HG02798 (cell line): ENCODE results near the gene PPY.
"Not testable (repeated sequence)": the region's sequence is repeated elsewhere in the genome, so short reads cannot be mapped to it uniquely, and the experiment has no call there.

Experiments
- ATAC-seq: cut with Tn5 transposase; IDR thresholded peaks from one replicate; pipeline ENCODE4 v1.9.1; 2021; ENCODE audit warnings: mild to moderate bottlenecking; ENCODE audit not compliant: unreplicated experiment, poor library complexity

Gene PPY

DNA sequence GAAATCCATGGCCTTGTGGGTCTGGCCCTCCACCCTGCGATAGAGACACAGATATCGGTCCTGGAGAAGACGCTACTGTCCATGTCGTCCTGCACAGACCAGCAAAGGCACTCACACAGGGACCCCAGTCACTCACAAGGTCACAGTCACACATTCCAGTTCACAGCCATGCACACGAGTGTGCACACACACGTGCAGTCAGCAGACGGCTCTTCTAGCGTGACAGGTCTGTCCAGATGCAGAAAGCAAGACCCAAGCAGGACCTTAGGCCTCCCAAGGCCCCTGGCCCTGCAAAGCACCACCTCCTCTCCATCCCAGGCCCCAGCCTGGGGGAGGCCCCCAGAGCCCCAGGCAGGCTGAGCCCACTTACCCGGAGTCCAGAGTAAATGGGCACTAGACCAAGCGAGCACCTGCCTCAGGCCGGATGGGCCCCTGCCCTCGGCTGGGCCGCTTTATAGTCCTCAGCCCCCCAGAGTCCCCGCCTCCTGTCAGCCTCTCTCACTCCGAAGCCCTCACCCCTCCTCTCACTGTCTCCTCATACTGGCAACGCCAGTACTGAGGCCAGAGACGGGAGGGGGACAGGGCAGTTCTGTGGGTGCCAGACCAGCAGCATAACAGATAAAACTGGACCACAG lies at the start of gene PPY:
TSS of gene PPY (minus strand) at position 426 of the 635 bp plus-strand sequence. CDS start 822 bp downstream, outside the sequence.
- ATAC-seq, result no peak

DNA sequence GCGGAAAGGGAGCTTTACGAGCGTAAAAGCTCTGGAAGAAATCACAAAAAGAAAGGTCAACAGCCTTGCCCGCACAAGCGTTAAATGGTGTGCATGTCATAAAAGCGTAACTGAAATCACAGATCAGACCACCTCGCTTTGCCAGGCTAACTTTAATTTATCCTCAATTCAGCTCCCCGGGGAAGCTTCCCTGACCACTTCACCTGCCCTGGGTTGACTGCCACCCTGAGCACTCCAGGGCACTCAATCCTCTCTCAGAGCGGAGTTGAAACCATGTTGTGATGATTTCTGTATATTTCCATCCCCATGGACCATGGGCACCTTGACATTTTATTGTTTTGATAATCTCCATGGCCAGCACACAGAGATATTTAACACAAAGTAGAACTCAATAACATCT lies 46.0 kb upstream of the PPY start:
- no peak for ATAC-seq

GRCh38 chr17:43987131-43988021 lies 45.1 kb upstream of the PPY start:
- no peak for ATAC-seq

- ATAC-seq, result no peak
Measured at GRCh38 chr17:43986225-43986981, 44.1 kb upstream of the PPY start.

GRCh38 chr17:43984521-43984920 lies 42.2 kb upstream of the PPY start:
- no peak for ATAC-seq

GRCh38 chr17:43983515-43984411 lies 41.5 kb upstream of the PPY start:
- ATAC-seq, result no peak

- no peak for ATAC-seq
Measured at GRCh38 chr17:43983196-43983514, 40.9 kb upstream of the PPY start.

GRCh38 chr17:43982171-43982570 lies 39.9 kb upstream of the PPY start:
- no peak for ATAC-seq

DNA sequence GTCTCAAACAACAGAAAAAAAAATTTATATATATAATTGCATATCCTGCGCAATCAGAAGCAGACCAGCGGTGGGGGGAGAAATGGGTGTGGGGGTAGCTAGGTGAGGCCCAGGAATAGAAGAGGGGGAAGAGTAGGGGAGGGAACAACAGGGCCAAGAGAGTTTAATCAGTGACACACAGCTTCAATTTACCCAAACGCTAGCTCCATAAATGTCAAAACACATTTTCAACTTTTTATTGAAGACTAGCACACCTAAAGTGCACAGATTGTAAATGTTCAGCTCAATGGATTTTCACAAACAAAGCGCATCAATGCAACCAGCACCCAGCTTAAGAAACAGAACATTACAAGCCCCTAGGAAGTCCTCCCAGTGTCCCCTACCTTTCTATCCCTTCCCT lies 37.4 kb upstream of the PPY start:
- ATAC-seq, result no peak

DNA sequence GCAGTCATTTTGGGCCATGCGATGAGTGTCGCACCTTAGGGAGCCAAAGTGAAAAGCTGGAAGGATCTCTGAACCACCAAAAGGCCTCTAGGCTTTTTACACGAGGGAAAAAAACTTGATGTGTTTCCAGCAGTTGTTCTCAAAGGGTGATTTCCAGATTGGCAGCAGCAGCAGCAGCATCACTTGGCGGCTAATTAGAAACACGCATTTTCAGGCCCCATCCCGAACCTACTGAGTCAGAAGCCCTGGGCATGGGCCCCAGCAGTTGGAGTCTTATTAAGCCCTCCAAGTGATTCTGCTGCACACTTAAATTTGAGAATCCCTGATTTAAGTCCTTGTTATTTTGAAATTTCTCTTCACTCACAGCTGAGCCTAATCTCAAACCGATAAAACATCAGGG lies 36.7 kb upstream of the PPY start:
- no peak for ATAC-seq

DNA sequence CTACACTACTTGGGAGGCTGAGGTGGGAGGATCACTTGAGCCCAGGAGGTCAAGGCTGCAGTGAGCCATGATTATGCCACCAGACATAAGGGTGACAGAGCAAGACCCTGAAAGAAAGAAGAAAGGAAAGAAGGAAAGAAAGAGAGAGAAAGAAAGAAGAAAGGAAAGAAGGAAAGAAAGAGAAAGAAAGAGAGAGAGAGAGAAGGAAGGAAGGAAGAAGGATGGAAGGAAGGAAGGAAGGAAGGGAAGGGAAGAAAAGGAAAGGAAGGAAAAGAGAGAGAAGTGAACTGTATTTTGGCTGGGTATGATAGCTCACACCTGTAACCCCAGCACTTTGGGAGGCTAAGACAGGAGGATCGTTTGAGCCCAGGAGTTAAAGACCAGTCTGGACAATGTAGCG lies 35.8 kb upstream of the PPY start:
- ATAC-seq, result no peak

DNA sequence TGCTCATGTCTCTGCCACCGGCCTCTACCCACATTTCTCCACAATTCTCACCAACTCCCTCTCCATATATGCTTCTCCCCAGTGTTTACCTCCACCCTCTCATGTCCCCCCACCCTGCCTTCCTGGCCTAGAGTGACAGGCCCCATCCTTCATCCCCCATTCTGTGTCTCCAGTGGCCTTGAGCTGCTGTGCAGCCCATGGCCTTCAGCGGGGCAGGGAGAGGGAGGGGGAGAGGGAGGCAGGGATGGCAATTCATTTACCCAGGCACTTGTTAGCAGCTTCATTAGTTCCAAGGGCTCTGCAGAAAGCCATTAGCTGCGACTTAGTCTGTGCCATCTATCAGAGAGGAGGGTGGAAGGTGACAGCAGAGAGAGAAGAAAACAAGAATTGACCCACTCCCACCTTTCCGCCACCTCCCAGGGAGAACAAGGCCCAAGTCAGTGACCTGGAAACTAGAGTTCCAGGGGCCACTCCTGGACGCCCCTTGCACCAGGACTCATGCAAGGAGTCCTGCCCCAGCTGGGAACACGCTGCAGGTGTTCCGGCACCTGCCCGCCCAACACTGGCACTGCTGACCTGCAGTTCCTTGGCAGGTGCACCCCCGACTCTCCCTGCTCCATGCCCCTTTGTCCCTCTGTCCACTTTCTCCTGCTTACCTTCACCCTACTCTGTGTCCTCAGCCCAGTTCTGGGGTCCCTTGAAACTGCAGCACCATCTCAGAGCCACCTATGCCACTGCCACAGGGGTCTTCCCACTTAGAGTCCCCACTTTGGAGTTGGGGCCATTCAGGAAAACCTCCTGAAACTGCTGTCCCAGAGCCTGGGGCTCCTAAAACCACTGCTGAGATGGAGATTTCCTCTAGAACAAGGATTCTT lies 34.9 kb upstream of the PPY start:
- no peak for ATAC-seq

- no peak for ATAC-seq
Measured at GRCh38 chr17:43975898-43976297, 33.6 kb upstream of the PPY start.

DNA sequence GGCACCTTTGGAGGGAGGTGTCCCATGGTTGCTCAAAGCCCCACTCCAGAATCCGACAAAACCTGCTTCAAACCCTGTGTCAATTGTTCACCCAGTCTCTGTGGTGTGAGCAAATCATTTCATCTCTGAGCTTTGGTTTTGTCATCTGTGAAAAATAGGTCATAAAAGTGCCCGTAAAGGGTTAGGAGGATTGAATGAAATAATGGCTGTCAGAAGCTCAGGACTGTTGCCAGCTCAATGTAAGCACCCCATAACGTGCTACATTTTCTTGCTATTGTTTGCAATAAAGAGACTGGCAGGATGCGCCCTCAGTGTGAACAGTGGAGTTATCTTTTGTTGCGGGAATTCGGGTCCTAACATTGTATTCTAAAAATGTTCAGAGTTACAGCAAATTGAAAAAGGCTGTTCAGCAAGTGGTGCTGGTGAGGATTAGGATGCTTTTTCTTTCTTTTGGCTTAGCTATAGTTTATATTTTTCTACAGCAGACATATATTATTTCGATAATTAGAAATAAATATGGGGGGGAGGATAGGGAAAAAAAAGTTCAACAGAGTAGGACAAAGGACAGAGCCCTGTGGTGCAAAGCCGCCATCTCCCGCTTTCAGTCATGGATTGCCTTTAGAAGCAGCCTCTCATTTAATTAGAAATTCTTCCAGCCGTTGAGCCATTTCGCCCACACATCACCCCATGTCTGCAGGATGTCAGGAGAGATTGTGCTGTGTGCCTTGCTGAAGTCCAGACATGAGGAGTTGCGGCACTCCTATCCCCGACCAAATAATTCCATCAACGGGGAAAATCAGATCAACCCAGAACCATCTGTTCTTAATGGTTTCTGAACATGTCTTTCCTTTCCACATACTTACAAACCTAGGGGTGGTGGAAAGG lies 32.3 kb upstream of the PPY start:
- no peak for ATAC-seq

DNA sequence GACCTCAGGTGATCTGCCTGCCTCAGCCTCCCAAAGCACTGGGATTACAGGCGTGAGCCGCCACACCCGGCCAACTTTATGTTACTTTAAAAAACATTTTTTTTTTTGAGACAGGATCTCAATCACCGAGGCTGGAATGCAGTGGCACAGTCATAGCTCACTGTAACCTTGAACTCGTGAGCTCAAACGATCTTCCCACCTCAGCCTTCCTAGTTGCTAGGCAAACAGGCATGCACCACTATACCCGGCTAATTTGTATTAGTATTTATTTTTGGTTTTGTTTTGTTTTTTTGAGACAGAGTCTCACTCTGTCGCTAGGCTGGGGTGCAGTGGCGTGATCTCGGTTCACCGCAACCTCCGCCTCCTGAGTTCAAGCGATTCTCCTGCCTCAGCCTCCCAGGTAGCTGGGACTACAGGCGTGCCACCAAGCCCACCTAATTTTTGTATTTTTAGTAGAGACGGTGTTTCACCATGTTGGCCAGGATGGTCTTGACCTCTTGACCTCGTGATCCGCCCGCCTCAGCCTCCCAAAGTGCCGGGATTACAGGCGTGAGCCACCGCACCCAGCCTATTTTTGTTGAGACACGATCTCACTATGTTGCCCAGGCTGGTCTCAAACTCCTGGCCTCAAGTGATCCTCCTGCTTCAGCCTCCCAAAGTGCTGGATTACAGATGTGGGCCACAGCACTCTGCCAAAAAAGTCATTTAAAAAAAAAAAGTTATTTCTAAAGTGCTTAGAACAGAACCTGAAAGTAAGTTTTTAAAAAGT lies 30.4 kb upstream of the PPY start:
- ATAC-seq, result not testable (repeated sequence)

DNA sequence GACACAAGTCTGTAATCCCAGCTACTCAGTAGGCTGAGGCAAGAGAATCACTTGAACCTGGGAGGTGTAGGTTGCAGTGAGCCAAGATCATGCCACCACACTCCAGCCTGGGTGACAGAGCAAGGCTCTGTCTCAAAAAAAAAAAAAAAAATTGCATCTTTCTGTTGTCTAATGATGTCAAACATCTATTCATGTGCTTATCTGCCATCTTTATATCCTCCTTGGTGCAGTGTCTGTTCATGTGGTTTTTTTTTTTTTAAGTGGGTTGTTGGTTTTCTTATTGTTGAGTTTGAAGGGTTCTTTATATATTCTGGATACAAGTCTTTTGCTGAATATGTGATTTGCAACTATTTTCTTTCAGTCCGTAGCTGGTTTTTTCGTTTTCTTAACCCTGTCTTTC lies 29.2 kb upstream of the PPY start:
- not testable (repeated sequence) for ATAC-seq

DNA sequence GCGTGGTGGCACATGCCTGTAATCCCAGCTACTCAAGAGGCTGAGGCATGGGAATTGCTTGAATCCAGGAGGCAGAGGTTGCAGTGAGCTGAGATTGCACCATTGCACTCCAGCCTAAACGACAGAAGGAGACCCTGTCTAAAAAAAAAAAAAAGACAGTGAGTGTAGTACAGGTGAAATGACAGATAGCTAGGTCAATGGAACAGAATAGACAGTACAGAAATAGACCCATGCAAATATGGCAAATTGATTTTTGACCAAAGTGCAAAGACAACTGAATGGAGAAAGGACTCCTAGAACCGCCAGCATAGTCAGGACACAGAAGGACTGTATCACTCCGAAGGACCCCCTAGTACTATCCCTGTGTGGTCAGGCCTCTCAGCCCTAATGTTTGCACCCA lies 28.1 kb upstream of the PPY start:
- no peak for ATAC-seq
